GM19455 (cell line): ENCODE results near the gene PRSS16.
A peak's percentile ranks its signal among the peaks of the same experiment; 100 is the strongest.
"Not testable (repeated sequence)": the region's sequence is repeated elsewhere in the genome, so short reads cannot be mapped to it uniquely, and the experiment has no call there.

Source experiments
- ATAC-seq: cut with Tn5 transposase; IDR thresholded peaks from one replicate; pipeline ENCODE4 v1.9.1; 2021; ENCODE audit not compliant: unreplicated experiment

The PRSS16 gene

DNA sequence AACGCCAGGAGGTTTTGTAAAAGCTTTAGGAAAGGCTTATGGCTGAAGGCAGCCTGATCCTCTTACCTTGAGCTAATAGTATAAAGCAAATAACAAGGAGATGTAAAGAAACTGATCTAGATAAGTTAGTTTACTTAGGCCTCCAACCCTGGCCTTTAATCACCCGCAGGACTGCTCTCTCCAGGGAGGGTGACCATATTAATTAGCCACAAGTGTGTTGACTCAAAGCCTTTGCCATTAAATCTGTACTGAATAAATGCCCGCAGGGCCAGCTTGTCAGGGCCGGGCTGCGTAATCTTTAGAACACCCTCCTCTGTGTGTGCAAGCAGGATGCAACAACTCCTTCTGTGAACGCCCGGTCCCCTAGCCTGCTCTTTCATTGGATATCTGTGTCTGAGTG lies 6.1 kb upstream of the PRSS16 start:
- no peak for ATAC-seq

DNA sequence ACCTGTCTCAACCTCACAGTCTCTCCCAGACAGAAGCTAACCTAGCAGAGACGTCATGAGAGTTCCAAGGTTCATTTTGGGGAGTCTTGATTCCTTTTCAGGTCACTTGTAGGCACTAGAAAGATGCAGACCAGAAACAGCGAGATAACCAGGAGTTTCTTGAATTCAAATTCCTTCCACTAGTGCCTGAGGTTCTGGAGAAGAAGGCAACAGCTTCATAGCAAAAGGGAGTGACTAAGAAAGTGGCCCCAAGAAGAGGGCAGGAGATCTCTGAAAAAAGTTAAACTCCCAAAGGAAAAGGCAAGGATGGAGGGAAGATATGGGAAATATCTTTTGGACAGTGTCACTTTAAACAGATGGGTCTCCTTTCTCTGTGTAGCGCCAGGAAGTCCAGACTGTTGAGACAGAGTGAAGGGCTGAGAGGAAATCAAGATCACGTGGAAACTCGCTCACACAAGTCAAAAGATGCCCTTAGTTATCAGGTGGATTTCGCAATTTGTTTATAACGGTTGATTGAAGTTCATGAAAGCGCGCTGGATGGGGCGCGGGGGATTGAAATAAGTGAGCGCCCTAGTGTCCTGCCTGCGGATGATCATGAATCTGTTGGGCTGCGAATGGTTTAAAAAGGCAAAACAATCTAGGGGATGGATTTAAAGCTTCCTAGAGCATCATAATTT lies 4.8 kb upstream of the PRSS16 start:
- no peak for ATAC-seq

DNA sequence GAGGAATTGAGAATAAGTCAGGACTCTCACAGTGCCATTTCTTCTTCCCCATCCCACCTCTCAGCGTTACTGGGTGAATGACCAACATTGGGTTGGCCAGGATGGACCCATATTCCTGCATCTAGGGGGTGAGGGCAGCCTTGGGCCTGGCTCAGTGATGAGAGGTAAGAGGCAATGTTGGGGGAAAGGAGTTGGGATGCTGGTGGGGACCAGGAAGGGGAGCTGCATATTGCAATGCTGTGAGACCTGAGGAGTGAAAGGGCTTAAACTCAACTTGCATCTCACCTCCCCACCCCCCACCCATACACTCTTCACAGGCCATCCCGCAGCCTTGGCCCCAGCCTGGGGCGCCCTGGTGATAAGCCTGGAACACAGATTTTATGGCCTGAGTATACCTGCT lies 1.3 kb downstream of the PRSS16 start:
- ATAC-seq = no peak

DNA sequence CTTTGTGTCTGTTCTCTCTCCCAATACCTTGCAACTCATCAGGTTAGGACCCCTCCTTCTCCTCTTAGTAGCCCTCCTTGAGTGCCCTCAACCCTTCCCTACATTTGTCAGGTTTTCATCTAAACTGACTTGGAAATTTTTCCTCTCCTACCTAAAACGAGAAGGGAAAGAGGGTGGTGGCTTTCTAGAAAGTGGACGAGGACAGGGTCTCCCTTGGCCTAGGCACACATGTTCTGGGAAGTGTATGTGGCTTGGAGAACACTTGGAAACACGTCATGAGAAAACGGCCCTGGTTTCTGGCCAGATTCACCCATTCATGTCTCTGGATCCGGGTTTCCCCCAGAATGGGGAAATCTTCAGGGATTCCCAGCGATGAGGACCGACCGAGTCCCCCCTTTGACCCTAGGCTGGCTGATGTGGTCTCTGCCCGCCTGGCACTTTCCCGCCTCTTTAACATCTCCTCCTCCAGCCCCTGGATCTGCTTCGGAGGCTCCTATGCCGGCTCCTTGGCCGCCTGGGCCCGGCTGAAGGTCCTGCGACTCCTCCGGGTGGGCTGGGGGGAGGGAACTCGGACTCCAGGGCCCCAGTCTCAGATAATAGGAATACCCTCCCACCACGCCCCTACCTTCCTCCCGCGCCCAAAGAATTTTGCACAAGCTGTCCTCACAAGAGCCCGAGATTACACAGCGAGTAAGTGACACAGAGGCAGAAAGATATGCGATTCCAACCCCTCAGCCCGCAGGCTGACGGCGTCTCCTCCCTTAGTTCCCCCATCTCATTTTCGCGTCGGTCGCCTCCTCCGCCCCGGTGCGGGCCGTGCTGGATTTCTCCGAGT lies 3.0 kb downstream of the PRSS16 start:
- ATAC-seq = no peak

DNA sequence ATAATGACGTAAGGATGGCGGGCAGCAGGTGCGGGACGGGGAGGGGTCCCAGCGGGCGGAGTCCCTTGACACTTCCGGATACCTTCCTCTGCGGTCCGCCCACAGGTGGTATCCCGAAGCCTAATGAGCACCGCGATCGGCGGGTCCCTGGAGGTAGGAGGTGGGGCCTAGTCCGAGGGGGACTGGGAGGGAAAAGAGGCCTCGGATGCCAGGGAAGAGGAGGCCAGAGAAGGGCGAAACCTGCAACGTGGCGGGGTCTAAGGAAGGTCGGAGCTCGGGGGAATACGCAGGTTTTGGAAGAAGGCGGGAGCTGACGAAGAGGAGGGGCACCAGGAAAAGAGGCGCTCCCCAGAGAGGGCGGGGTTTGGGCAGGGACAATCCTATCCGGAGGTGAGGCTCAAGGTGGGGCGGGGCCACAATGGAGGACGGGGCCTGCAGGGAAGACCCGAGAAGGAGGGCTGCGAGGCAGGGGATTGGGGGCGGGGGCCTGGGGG lies 3.7 kb downstream of the PRSS16 start:
- peak; percentile 84 for ATAC-seq

DNA sequence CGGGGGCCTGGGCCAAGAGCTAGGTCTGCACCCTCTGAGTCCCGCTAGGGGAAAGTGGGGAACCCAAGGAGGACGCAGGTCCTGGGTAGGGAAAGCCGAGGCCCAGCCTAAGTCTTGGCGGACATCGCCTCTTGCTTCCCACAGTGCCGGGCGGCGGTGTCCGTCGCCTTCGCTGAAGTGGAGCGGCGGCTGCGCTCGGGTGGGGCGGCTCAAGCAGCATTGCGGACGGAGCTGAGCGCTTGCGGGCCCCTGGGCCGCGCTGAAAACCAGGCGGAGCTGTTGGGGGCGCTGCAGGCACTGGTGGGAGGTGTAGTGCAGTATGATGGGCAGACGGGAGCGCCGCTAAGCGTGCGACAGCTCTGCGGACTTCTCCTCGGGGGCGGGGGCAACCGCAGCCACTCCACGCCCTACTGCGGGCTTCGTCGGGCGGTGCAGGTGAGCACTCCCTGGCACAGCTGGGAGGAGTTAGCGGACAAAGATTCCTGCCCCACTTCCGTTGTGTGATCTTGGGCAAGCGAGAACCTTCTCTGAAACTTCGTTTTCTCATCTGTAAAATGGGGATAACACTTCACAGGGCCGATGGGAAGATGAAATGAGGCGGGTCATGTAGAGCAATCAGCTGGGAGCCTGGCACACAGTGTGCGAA lies 4.2 kb downstream of the PRSS16 start:
- peak; percentile 79 for ATAC-seq

DNA sequence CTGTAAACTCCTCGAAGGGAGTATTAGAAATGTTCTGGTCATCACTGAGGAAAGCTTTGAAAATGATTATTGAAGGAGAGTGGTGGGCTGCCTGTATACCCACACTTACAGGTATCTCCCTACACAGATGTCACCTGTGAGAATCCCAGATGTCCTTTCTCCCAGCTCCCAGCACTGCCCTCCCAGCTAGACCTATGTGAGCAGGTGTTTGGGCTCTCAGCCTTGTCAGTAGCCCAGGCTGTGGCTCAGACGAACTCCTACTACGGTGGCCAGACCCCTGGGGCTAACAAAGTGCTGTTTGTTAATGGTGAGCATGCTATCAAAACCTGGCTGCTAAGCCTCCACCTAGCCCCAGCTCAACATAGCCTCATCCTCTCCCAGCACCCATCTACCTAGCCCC lies 7.1 kb downstream of the PRSS16 start:
- ATAC-seq = no peak

DNA sequence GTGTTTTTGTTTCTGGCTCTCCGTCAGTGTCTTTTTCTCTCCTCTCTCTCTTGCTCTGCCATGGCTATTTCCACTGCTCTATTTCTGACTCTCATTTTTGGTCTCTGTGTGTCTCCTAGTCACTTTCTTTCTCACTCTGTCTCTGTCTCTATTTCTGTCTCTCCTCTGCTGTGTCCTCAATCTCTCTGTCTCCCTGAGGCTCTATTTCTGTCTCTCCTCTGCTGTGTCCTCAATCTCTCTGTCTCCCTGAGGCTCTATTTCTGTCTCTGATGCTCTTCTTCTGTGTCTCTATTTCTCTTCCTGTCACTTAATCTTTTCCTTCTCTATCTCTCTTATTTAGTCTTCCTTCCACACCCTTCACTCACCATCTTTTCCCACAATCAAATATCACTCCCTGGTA lies 8.4 kb downstream of the PRSS16 start:
- ATAC-seq = no peak

DNA sequence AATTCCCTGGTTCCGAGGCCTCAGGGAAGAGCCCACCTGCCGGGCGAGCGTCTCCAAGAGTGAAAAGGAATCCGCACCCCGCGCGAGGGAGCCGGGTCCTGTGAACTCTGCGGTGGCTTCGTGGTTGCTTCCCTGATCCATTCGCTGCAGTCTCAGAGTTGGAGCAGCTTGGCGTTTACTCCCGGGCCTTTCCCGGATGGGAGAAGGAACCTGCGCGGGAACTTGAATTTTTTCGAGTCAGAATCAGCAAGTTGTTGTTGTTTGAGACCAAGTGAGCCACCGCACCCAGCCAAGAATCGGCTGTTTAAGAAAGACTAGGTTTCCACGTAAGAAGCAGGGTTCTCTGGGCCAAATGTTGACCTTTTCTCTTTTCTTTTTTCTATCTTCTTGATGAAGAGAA lies 12.9 kb downstream of the PRSS16 start:
- no peak for ATAC-seq

DNA sequence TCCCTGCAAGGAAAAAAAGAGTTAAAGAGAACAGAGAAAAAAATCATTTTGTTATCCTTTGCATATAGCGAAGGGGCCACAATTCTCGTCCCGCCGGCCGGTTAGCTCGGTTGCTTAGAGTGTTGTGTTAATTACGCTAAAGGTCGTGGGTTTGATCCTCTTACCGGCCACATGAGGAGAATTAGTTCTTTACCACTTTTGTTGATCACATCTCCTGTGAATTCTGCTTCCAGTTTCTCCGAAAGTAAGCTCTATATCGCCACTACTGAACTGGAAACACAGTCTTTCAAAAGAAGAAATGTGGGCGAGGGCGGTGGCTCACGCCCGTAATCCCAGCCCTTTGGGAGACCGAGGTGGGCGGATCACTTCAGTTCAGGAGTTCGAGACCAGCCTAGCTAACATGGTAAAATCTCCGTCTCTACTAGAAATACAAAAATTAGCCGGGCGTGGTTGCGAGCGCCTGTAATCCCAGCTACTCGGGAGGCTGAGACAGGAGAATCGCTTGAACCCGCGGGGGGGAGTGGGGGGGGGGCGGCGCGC lies 13.4 kb downstream of the PRSS16 start:
- ATAC-seq = no peak

DNA sequence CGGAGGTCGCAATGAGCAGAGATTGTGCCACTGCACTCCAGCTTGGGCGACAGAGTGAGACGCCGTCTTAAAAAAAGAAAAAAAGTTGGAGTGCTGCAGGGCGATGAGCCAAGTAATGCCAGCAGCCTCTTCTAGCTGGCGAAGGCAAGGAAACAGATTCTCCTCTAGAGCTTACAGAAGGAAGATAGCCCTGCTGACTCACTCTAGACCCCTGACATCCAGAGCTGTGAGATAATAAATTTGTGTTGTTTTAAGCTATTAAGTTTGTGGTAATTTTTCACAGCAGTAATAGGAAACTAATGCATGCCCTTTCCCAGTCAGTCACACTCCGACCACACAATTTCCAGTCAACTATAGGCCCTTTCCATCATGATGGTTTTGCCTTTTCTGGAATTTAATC lies 16.4 kb downstream of the PRSS16 start:
- ATAC-seq = no peak

DNA sequence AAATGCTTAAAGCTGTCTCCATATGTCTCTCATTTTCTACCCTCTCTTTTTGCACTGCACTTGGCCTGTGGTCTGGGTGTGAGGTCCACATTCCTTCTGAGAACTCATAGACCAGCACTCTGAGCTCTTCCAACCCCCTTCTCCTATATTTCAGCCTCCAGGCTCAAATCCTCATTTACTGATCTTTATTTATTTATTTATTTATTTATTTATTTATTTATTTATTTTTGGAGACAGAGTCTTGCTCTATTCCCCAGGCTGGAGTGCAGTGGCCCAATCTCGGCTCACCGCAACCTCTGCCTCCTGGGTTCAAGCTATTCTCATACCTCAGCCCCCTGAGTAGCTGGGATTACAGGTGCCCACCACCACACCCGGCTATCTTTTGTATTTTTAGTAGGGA lies 19.5 kb downstream of the PRSS16 start:
- not testable (repeated sequence) for ATAC-seq

DNA sequence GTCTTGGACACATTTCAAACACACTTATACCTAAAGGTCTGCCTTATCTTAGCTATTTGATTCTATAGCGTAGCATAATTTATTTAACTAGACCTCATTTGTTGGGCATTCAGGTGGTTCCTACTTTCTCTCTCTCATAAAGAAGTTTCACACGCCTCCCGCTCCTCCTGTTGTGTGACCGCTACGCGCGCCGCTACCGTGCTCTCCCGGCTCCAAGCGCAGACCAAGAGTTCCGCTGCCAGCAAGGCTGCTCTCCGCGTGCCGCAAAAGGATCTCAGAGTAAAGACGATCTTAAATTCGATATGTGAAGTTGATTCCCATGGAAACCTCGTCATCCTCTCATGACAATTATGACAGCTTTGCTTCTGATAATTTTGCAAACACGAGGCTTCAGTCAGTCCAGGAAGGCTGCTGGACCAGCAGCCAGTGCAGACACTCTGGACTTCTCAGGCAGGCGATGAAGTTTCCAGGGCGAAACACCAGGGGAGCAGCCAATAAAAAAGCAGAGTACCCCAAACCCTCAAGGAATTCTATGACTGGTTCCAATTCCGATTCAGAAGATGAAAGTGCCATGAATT lies 20.4 kb downstream of the PRSS16 start:
- ATAC-seq = no peak

DNA sequence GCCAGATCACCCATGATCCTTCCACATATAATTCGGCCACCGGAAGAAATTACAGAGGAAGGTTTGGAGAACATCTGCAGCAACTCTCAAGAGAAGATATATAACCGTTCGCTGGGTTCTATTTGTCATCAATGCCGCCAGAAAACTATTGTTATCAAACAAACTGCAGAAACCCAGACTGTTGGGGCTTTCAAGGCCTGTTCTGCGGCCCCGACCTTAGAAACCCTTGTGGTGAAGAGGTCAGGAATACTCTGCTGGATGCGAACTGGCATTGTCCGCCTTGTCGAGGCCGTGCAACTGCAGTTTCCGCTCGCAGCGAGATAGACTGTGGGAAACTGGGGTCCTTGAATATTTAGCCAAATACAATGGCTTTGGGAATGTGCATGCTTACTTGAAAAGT lies 21.3 kb downstream of the PRSS16 start:
- no peak for ATAC-seq

DNA sequence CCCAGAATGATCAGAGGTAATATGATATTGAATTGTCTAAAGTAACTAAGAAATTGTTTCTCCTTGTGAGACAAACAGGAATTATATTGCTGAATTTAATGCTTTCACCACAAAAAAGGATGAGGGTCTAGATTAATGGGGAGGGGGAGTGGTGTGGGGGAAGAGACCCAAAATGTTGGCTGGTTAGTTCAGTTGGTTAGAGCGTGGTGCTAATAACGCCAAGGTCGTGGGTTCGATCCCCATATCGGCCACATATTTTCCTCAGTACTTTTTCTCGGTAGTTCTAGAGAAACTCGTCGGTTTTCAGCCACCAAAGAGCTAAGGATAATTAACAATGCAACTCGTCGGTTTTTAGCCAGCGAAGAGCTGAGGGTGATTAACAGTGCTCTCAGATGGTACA lies 26.3 kb downstream of the PRSS16 start:
- ATAC-seq = no peak

DNA sequence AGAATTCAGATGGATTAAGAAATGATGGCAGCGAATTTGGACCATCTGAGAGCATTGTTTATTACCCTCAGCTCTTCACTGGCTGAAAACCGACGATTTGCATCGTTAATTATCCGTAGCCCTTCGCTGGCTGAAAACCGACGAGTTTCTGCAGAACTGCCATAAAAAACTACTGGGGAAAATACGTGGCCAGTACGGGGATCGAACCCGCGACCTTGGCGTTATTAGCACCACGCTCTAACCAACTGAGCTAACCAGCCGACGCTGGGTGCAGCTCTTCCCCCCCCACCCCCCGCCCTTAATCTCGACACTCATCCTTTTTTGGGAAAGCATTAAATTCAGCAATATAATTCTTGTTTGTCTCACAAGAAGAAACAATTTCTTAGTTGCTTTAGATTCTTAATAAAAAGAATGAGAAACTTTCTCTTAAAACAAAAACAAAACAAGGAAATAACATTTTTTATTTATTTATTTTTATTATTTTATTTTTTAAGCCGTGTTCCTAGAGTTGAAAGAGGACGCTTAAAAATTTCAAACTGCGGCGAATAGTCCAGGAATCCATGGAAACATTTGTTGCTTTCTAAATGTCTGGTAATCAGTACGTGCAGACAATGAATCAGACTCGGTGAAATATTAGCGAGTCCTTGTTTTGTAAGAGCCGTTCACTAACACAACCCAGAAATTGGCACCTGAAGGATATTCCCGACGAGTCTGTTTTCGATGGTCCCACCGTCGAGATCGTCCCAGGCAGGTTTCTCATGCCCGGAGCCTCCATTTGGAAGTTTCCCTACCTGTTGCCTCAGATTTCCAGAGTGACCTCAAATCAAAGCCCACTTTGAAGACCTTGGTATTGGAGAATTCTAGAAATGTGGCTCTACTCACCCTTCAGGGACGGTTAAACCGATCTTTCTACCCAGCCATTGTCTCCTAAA lies 27.8 kb downstream of the PRSS16 start:
- ATAC-seq = no peak

DNA sequence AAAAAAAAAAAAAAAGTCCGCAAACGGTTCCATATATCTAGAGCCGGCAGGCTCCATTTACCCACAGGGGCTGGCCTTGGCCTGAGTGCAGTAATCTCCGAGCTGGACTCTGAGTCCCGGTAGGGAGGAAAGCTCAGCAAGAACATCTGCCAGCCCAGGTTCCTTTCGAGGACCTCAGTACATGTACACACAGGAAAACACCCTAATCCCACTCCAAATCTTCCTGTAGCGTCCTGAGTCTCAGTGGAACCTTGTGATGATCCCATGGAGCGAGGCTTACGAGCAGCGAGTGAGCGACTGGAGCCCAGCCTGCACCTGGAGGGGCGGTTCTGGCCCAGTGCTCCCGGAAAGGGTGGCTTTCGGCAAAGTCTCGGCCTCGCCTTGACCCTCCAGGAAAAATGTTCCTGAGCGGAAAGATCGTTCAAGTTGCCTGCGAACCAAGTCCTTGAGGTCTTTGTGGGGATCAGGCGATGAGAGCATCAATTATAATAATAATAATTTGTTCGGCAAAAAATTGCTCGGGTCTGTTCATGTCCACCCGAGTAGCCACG lies 32.1 kb downstream of the PRSS16 start:
- no peak for ATAC-seq

DNA sequence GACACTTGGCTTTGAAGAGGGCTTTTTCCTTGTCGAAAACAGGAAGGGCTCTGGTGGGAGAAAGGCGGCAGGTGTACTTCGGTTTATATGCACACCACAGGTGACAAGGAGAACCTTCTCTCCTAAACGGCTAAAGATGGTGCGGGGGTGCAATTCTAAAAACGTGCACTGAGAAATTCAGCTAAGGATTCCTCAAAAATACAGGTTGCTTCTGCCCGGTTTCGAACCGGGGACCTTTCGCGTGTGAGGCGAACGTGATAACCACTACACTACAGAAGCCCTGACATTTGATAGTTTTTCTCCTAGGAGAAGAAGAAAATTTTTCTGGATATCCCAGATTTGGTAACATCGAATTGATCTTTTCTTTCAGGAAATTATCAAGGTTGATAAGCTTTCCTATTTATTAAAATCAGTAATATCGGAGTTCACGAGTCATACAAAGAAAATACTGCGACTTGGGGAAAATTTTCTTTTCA lies 32.6 kb downstream of the PRSS16 start:
- no peak for ATAC-seq

DNA sequence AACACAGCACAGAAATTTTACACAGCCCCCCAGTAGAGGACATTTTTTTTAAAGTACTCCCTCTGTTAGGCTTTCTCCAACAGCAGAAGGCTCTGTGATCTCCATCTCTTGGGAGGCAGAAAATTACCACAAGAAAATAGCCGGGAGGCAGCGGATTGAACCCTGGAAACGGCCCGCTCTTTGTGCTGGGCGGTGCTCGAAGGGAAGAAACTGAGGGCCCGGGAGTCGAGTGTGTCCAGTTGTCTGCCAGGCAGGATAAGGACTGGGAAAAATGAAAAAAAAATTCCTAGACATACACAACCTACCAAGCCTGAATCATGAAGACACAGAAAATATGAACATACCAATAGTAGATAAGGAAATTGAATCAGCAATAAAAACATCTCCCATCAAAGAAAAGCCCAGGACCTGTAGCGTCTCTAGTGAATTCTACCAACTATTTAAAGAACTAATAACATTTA lies 33.1 kb downstream of the PRSS16 start:
- ATAC-seq = no peak

DNA sequence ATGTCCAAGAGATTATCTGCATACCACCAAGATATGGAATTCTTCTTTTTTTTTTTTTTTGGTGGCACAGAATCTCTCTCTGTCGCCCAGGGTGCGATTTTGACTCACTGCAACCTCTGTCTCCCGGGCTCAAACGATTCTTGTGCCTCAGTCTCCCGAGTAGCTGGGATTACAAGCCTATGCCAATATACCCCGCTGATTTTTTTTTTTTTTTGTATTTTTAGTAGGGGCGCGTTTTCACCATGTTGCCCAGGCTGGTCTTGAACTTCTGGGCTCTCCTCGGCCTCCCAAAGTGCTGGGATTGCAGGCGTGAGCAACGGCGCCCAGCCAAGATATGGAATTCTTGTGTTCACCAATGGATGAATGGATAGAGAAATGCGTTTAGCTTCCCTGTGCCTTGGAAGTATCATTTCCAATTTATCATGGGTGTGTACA lies 33.6 kb downstream of the PRSS16 start:
- no peak for ATAC-seq
